H1 (cell line): Measurements from ENCODE around the gene TSPEAR. TPM values are rescaled to one million over a fixed set of nuclear protein-coding genes. Genes with fewer than 3 reads are reported as not detected.

Source experiments
- CTCF ChIA-PET: fragments of 300-600 bp; sonication (Branson Sonifier 250); formaldehyde crosslinking; loops from one replicate; lab custom pipeline; 2021; ENCODE audit not compliant: partially characterized antibody; lab: Charles Lee
- POLR2A ChIA-PET: fragments of 300-600 bp; sonication (Branson Sonifier 250); formaldehyde crosslinking; loops from one replicate; lab custom pipeline; 2021; ENCODE audit warnings: inconsistent platforms; ENCODE audit not compliant: partially characterized antibody; lab: Charles Lee
- DNase-seq, 2 experiments: peaks; one replicate each; pipeline versions ENCODE4 v3.0.0 to v3.0.0-alpha.2; 2010 to 2022; ENCODE audit warnings: low spot score in 2 of 2, low read depth in 1 of 2, mixed read lengths in 1 of 2
- FAIRE-seq: peaks from 2 replicates; lab custom pipeline; 2011; peaks lifted over from hg19 to GRCh38; lab: Jason Lieb, UNC
- H2AFZ ChIP-seq: 2 replicates; pipeline ENCODE4 v1.8.1; 2012; ENCODE audit warnings: low read length, inconsistent platforms
- H2AK5ac ChIP-seq: 2 replicates; pipeline ENCODE4 v1.6.1; 2013; ENCODE audit warnings: low read depth, low read length
- H2BK120ac ChIP-seq: replicated peaks from 2 replicates; pipeline ENCODE3; 2013; ENCODE audit warnings: low read depth, low read length, inconsistent platforms
- H2BK12ac ChIP-seq: 2 replicates; pipeline ENCODE4 v1.6.1; 2013; ENCODE audit warnings: low read depth, low read length
- H2BK15ac ChIP-seq: 2 replicates; pipeline ENCODE4 v1.6.1; 2013; ENCODE audit warnings: low read length
- H2BK20ac ChIP-seq: 2 replicates; pipeline ENCODE4 v1.6.1; 2013; ENCODE audit warnings: low read length
- H2BK5ac ChIP-seq: 2 replicates; pipeline ENCODE4 v1.6.1; 2013; ENCODE audit warnings: low read depth, low read length
- H3K14ac ChIP-seq: 2 replicates; pipeline ENCODE4 v1.6.1; 2013; ENCODE audit warnings: inconsistent platforms; ENCODE audit not compliant: insufficient read length
- H3K18ac ChIP-seq: 2 replicates; pipeline ENCODE4 v1.6.1; 2013; ENCODE audit warnings: low read length; ENCODE audit errors: extremely low read depth
- H3K23ac ChIP-seq: 2 replicates; pipeline ENCODE4 v1.6.1; 2013; ENCODE audit warnings: inconsistent platforms; ENCODE audit not compliant: insufficient read length
- H3K23me2 ChIP-seq: 2 replicates; pipeline ENCODE4 v1.6.1; 2013; ENCODE audit warnings: low read depth, low read length
- H3K27ac ChIP-seq: 2 replicates; pipeline ENCODE4 v1.6.1; 2011; ENCODE audit warnings: low read depth, low read length, inconsistent platforms
- H3K27me3 ChIP-seq, 4 experiments: replicated peaks in 1 of 4; 1 replicate in 1 of 4; 2 replicates in 3 of 4; pipeline versions ENCODE4 v1.6.1 to v1.8.1; 2011 to 2013; ENCODE audit warnings: low read length in 3 of 4, mild to moderate bottlenecking in 3 of 4, inconsistent platforms in 2 of 4, mixed read lengths in 2 of 4, moderate library complexity in 1 of 4; ENCODE audit not compliant: control insufficient read depth in 3 of 4, insufficient read depth in 3 of 4; ENCODE audit errors: extremely low read depth in 1 of 4
- H3K36me3 ChIP-seq, 4 experiments: 2 replicates each; pipeline versions ENCODE4 v1.6.1 to v1.8.1; 2011 to 2013; ENCODE audit warnings: mild to moderate bottlenecking in 4 of 4, low read length in 3 of 4, moderate library complexity in 2 of 4, control low read depth in 1 of 4, inconsistent platforms in 1 of 4; ENCODE audit not compliant: insufficient read depth in 4 of 4, control insufficient read depth in 2 of 4
- H3K4ac ChIP-seq: replicated peaks from 2 replicates; pipeline ENCODE3; 2013; ENCODE audit warnings: low read length, low read depth, mixed read lengths, inconsistent platforms; ENCODE audit not compliant: insufficient read length
- H3K4me1 ChIP-seq, 4 experiments: replicated peaks in 1 of 4; 1 replicate in 1 of 4; 2 replicates in 3 of 4; pipeline versions ENCODE4 v1.6.1 to v1.8.1; 2011 to 2013; ENCODE audit warnings: low read length in 3 of 4, inconsistent platforms in 2 of 4, mixed read lengths in 1 of 4; ENCODE audit not compliant: insufficient read depth in 4 of 4, control insufficient read depth in 3 of 4
- H3K4me2 ChIP-seq, 2 experiments: 2 replicates each; pipeline versions ENCODE4 v1.6.1 to v1.8.1; 2011 to 2013; ENCODE audit warnings: low read depth in 2 of 2, low read length in 2 of 2, control low read depth in 1 of 2, inconsistent platforms in 1 of 2, mild to moderate bottlenecking in 1 of 2; ENCODE audit not compliant: insufficient read depth in 1 of 2
- H3K4me3 ChIP-seq, 4 experiments: fragments of 200-600, 300-600 bp in 1 of 4; sonication (generic), shearing (Covaris generic), sonication (Bioruptor Twin) in 1 of 4; 2 replicates each; pipeline versions ENCODE4 v1.5.1 to v1.8.1; 2011 to 2016; ENCODE audit warnings: low read length in 4 of 4, low read depth in 3 of 4, control low read depth in 2 of 4, inconsistent platforms in 2 of 4, mild to moderate bottlenecking in 2 of 4, mixed read lengths in 1 of 4, moderate library complexity in 1 of 4; ENCODE audit not compliant: insufficient read depth in 2 of 4; ENCODE audit errors: extremely low read depth in 1 of 4
- H3K56ac ChIP-seq: replicated peaks from 2 replicates; pipeline ENCODE3; 2013; ENCODE audit warnings: low read depth, mild to moderate bottlenecking, mixed read lengths, low read length, inconsistent platforms; ENCODE audit not compliant: insufficient read length
- H3K79me1 ChIP-seq: 2 replicates; pipeline ENCODE4 v1.6.1; 2013; ENCODE audit warnings: low read depth, low read length, control low read depth
- H3K79me2 ChIP-seq, 2 experiments: 2 replicates each; pipeline versions ENCODE4 v1.6.1 to v1.8.1; 2012 to 2013; ENCODE audit warnings: low read length in 2 of 2, mild to moderate bottlenecking in 2 of 2, inconsistent platforms in 1 of 2; ENCODE audit not compliant: insufficient read depth in 2 of 2, control insufficient read depth in 1 of 2
- H3K9ac ChIP-seq, 4 experiments: replicated peaks in 1 of 4; 1 replicate in 1 of 4; 2 replicates in 3 of 4; pipeline versions ENCODE4 v1.6.1 to v1.8.1; 2011 to 2013; ENCODE audit warnings: low read depth in 3 of 4, low read length in 3 of 4, control low read depth in 2 of 4, mild to moderate bottlenecking in 2 of 4, moderate library complexity in 2 of 4, inconsistent platforms in 1 of 4; ENCODE audit errors: extremely low read depth in 1 of 4
- H3K9me3 ChIP-seq, 2 experiments: 2 replicates each; pipeline versions ENCODE4 v1.6.1 to v1.8.1; 2012 to 2013; ENCODE audit warnings: mild to moderate bottlenecking in 2 of 2, moderate library complexity in 2 of 2, control low read depth in 1 of 2, inconsistent platforms in 1 of 2, low read depth in 1 of 2, low read length in 1 of 2, mixed read lengths in 1 of 2; ENCODE audit not compliant: insufficient read depth in 2 of 2
- H4K20me1 ChIP-seq, 2 experiments: replicated peaks in 1 of 2; 2 replicates each; pipeline versions ENCODE3 to v1.8.1; 2011 to 2013; ENCODE audit warnings: inconsistent platforms in 2 of 2, low read length in 2 of 2, mild to moderate bottlenecking in 1 of 2; ENCODE audit not compliant: insufficient read depth in 2 of 2, control insufficient read depth in 1 of 2
- H4K5ac ChIP-seq: 2 replicates; pipeline ENCODE4 v1.6.1; 2013; ENCODE audit warnings: low read length, low read depth, mixed read lengths, inconsistent platforms; ENCODE audit not compliant: insufficient read length
- H4K8ac ChIP-seq: 2 replicates; pipeline ENCODE4 v1.8.0; 2013; ENCODE audit warnings: mild to moderate bottlenecking, moderate library complexity, low read length, inconsistent platforms; ENCODE audit not compliant: insufficient read depth; ENCODE audit errors: extremely low read depth
- H4K91ac ChIP-seq: replicated peaks from 2 replicates; pipeline ENCODE3; 2013; ENCODE audit warnings: low read length, mixed read lengths, inconsistent platforms; ENCODE audit not compliant: insufficient read length
- BACH1 ChIP-seq: IDR thresholded peaks from 2 replicates; pipeline ENCODE4 v1.6.1; 2012; ENCODE audit warnings: low read length, improper control_type of control experiment
- EGR1 ChIP-seq: IDR thresholded peaks from 2 replicates; pipeline ENCODE4 v1.6.1; 2011; ENCODE audit warnings: low read depth, low read length, borderline replicate concordance
- MAFK ChIP-seq: IDR thresholded peaks from 2 replicates; pipeline ENCODE4 v1.6.1; 2012; ENCODE audit warnings: low read depth, mild to moderate bottlenecking, improper control_type of control experiment, low read length
- NANOG ChIP-seq: IDR thresholded peaks from 2 replicates; pipeline ENCODE4 v1.6.1; 2011; ENCODE audit warnings: low read length, low read depth, mild to moderate bottlenecking, inconsistent platforms; ENCODE audit not compliant: insufficient read depth, poor library complexity, severe bottlenecking
- SAP30 ChIP-seq: fragments of 300-600 bp; sonication (generic); IDR thresholded peaks from 2 replicates; pipeline ENCODE4 v1.7.1; 2012; ENCODE audit warnings: low read length, moderate library complexity, mild to moderate bottlenecking, inconsistent platforms; ENCODE audit not compliant: insufficient read depth, insufficient replicate concordance
- SIX5 ChIP-seq: IDR thresholded peaks from 2 replicates; pipeline ENCODE4 v1.6.1; 2011; ENCODE audit warnings: mild to moderate bottlenecking, low read depth, low read length
- SP1 ChIP-seq: IDR thresholded peaks from 2 replicates; pipeline ENCODE4 v1.6.1; 2011; ENCODE audit warnings: low read depth, low read length
- WGBS, 2 experiments: shearing (Covaris generic) in 1 of 2; methylation state at CpG; one replicate each; pipeline versions ENCODE4 v1.1.6 to v1.1.7; 2013 to 2015; ENCODE audit warnings: low lambda C conversion rate in 2 of 2, mixed read lengths in 2 of 2, inconsistent platforms in 1 of 2, low coverage in 1 of 2, missing lambda C conversion rate in 1 of 2; ENCODE audit not compliant: insufficient replicate concordance in 2 of 2, insufficient coverage in 1 of 2, insufficient read length in 1 of 2; ENCODE audit errors: extremely low coverage in 1 of 2, missing lambda C conversion rate in 1 of 2; 5-methylcytosine and 5-hydroxymethylcytosine counted together
- polyA plus RNA-seq, 7 experiments: library from polyadenylated mRNA; depleted of rRNA in 3 of 7; stranded (reverse) in 5 of 7; unstranded in 2 of 7; fragments of >200 nt in 5 of 7; fragments of 200-250 nt in 2 of 7; gene quantifications; 1 replicate in 5 of 7; 2 replicates in 1 of 7; 4 replicates in 1 of 7; pipeline versions ENCODE4 v1.2.1 to v1.2.3, GENCODE V29; 2011 to 2013; ENCODE audit warnings: missing spikeins in 2 of 7, mixed read lengths in 2 of 7
- total RNA-seq: library from RNA; stranded (reverse); fragmentation: NEBNext Ultra II Directional; extraction: Animal tissue kit (Norgen Biotek cat#: 25700); gene quantifications from 2 replicates; pipeline ENCODE4 v1.2.1, GENCODE V29; 2021

Gene TSPEAR
- total and polyA plus RNA-seq, 2 of the 8 experiments (the other 6 are each of a cell fraction or from before 2014, with no cell fraction given), result 0.58 to 0.89 TPM

- Histone ChIP-seq H2BK5ac (peak overlapping the region; percentile 85; the same call in 1 of the 2 replicates), H3K27me3 (peaks cover 24 to 60% (median 55%) of the 10 kb centered on the region in 4 experiments), H2BK15ac (peak overlapping the region; percentile 36; the same call in 1 of the 2 replicates), H2AK5ac (peak overlapping the region; percentile 45; the same call in 1 of the 2 replicates), H4K5ac (no peak overlapping the region), H3K23ac (no peak overlapping the region), H3K4me1 (peaks cover under 1 to 48% (median 36%) of the 10 kb centered on the region in 4 experiments), H3K14ac (no peak overlapping the region), H3K23me2 (peaks cover 30% of the 10 kb centered on the region), H3K36me3 (no peaks in the 10 kb centered on the region), H2BK12ac (peak overlapping the region; percentile 89; the same call in 1 of the 2 replicates), H2BK20ac (peak overlapping the region; percentile 82), H3K9ac (no peak overlapping the region), H2BK120ac (no peak overlapping the region), H4K20me1 (no peaks in the 10 kb centered on the region), H3K79me1 (no peaks in the 10 kb centered on the region), H4K8ac (no peak overlapping the region; the same call in 1 of the 2 replicates), H3K4me3 (no peak overlapping the region; a peak in 1 of 8 replicates), H2AFZ (no peak overlapping the region), H3K4me2 (peak overlapping the region; percentile 91 to 93; a peak in 2 of 4 replicates), H3K79me2 (no peaks in the 10 kb centered on the region), H3K18ac (no peak overlapping the region), H3K27ac (no peak overlapping the region), H4K91ac (peak overlapping the region; percentile 47), H3K4ac (no peak overlapping the region), H3K9me3 (no peaks in the 10 kb centered on the region), H3K56ac (no peak overlapping the region)
- POLR2A ChIA-PET, result interaction anchor here (1.0 to 1.3 kb wide), 5 partner anchors 15 to 191 kb away, joined by 3 to 4 read pairs (median 3); partner anchors contain the start of genes KRTAP10-12 and UBE2G2
- no peak for TF ChIP-seq SIX5
- TF ChIP-seq NANOG, result no peak
- TF ChIP-seq SP1, result no peak
- TF ChIP-seq MAFK, result no peak
- TF ChIP-seq BACH1, result no peak
- no peak for TF ChIP-seq SAP30
- TF ChIP-seq EGR1, result no peak
- 81% methylated on average over 9 of the region's 9 CpGs; no CpG with 5 or more reads in 1 of the 2 experiments for WGBS, 2 experiments
- peak in 1 of 2 experiments; percentile 45 for DNase-seq
- FAIRE-seq, result no peak
- CTCF ChIA-PET, result interaction anchor here (0.9 to 2.5 kb wide), 6 partner anchors 11 to 166 kb away, joined by 3 to 14 read pairs (median 4); no protein-coding TSS in a partner anchor
Measured at GRCh38 chr21:44713130-44713529, 1.8 kb upstream of the TSPEAR start.
